Right lobe of liver (tissue), 4 donors: ENCODE data around the gene ABI3.

ENCODE experiments used
- CTCF ChIP-seq, 4 donors: fragments of 200-600 bp in 3 of 4; fragments of 450-650 bp in 1 of 4; IDR thresholded peaks; one replicate each; pipeline versions ENCODE4 v1.5.1 to v1.8.0; 2016 to 2022; ENCODE audit warnings: antibody characterized with exemption in 4 of 4, mild to moderate bottlenecking in 2 of 4
- POLR2A ChIP-seq: fragments of 450-650 bp; IDR thresholded peaks from one replicate; pipeline ENCODE4 v1.6.1; 2017; ENCODE audit warnings: antibody characterized with exemption, mild to moderate bottlenecking
- donor health status: DM: no; HTN: no; CAD: no.
- donor health status: DM: no; HTN: no; CAD: no.
- donor health status: DM: no; HTN: yes; CAD: no.

GRCh38 chr17:49216482-49216881 lies 6.0 kb downstream of the ABI3 start:
- TF ChIP-seq POLR2A (no peak), CTCF (IDR thresholded peaks at IDR 0.05) (no peak)
